HG03558 (cell line): ENCODE measurements around the gene FOSL1.

Experiments used
- ATAC-seq: cut with Tn5 transposase; IDR thresholded peaks from one replicate; pipeline ENCODE4 v1.9.1; 2021; ENCODE audit warnings: moderate number of reproducible peaks; ENCODE audit not compliant: unreplicated experiment; ENCODE audit errors: extremely low read depth

FOSL1 gene

DNA sequence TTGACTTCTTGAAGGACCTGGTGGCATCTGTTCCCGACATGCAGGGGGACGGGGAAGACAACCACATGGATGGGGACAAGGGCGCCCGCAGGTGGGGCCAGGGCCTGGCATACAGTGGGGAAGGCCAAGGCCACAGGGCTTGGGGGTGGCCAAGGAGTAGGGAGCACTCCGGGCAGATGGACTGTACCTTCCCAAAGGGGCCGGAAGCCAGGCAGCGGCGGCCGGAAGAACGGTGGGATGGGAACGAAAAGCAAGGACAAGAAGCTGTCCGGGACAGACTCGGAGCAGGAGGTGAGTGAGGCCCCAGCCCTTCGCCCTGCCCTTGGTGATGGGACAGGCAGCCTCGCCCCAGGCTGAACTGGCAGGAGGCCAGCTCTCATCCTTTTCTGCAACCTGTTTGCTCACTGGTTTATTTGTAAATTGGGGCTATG lies 20.2 kb upstream of the FOSL1 start:
- no peak for ATAC-seq

DNA sequence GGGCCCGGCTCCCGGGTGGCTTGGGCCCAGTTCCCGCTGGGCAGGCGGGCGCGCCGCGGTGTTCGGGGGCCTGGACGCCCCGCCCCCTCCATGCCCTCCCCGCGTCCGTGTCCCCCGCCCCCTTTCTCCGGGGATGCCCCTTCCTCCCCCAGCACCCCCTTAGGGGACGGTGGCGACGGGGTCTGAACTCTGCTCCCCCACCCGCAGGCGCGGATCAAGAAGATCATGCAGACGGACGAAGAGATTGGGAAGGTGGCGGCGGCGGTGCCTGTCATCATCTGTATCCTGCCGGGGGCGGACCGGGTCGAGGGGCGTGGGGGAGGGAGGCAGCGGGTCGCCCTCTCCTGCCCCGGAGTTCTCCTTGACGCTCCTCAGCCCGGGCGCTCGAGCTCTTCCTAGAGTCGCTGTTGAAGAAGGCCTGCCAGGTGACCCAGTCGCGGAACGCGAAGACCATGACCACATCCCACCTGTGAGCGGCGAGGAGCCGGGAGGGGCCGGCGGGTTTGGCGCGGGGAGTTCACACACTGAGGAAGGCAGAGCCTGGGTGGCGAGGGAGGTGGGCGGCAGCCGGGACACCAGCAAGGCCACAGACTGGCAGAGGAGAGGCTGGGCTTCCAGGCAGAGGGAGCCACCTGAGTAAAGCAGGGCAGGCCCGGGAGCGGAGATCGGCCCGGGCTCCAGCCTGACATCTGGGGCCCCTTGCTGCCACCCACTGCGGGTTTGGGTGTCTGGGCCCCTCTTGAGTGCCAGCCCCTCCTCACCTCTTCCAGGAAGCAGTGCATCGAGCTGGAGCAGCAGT lies 19.6 kb upstream of the FOSL1 start:
- no peak for ATAC-seq

DNA sequence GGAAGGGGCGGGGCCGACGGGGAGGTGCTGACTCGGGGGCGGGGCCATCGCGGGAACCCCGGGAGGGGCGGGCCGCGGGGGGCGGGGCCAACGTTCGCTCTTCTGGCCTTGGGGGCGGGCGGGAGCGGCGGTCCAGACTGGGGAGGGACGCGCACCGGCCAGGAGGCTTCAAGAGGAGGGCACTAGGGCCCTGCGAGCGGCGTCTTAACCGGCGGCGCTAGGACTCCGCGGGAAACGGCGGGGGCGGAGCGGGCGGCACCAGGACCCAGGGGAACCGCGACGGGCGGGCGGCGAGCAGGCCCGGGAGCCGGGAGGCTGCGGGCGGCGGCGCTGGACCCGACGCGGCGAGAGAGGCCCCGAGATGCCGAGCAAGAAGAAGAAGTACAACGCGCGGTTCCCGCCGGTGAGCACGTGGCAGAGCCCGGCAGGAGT lies 19.0 kb upstream of the FOSL1 start, which contains the start of gene DRAP1:
Gene DRAP1 (plus strand): TSS at position 286 of the 432 bp plus-strand sequence. CDS start 76 bp downstream, at position 362.
- ATAC-seq = peak; percentile 63

DNA sequence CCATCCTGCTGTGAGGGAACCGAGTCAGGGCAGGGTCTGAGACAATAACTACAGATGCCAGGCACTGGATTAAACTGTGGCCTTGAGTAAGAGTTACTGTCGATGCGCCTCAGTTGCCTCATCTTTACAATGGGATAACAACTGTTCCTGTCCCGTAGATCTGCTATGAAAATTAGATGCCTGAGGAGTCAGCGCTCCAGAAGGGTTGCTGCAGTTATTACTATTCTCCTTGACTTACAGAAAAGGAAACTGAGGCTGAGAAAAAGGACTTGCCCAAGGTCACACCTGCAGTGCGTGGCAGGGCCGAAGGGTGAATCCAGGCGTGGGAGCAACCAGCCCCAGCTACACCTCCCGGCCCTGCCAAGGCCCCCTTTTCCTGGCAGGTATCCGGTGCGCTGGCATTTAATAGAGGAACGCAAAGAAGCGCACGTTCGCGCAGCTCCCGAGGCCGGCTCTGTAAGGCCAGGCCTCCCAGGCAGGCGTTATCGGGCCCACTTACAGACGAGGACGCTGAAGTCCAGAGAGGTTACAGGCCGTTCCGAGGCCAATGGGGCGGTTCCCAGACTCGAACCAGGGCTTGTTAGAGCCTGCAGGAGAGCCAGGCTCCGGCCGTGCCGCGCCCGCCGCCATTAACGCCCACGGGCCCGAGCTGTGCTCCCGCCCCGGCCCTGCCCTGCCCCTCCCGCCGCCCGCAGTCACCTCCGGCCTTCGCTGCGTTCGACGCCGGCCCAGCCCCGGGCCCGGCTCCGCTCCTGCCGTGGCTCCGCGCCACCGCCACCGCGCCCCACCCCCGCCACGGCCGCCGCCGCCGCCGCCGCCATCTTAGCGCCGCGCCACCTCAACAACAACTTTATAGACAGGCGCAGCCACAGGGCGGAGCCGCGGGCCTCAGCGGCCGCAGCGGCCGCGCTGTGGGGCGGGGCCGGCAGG lies 18.3 kb upstream of the FOSL1 start, which contains the start of gene C11orf68:
Gene C11orf68 (minus strand): TSS at position 852 of the 930 bp plus-strand sequence. CDS start 31 bp downstream, at position 821.
- ATAC-seq = peak; percentile 22

DNA sequence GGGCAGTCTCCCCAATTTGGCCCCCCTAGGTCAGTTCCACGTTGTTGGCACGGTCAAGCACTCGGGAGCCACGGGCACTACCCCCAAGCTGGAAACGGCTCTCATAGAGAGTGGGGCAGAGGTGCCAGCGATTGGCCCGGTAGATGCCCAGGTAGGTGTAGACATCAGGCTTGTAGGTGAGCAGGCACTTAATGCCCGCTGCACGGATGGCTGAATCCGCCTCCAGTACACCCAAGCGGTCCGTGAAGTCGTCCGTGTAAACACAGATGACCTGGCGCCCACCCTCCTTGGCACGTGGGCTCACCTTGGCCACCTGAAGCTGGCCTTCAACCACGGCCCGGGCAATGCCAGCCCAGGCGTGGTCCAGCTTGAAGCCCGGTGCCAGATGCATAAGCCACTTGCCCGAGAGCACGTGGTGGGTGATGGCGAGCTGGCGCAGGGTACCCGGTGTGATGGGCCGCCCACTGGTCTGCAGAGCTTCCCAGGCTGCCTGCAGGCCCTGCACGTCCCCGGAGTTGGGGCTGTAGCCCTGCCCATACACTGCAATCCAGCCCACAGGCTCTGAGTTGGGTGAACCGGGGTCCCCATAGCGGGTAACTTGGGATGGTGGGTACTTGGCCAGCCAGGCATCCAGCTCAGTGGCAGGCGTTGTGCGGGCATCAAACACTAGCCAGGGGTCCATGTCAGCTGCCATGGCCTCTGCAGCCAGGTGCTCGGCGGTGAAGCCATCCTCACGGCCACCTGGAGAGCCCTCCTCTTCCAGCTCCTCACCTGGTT lies 17.4 kb upstream of the FOSL1 start:
- ATAC-seq = no peak

DNA sequence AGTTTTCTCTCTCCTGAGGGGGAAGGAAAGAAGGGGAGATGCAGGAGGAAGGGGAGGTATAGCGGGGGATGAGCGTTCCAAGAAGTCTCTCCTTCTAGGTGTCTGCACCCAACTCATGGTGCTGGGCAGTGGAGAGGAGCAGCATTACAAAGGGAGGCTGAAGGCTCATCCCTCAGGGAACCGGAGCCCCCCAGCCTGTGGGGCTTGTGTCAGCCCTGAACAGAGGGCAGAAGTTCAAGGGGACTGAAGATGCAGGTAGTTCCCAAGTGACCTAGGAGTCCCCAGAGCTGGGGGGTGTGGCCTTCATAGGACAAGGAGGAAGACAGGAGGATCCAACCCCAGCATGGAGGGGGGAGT lies 16.9 kb upstream of the FOSL1 start:
- no peak for ATAC-seq

DNA sequence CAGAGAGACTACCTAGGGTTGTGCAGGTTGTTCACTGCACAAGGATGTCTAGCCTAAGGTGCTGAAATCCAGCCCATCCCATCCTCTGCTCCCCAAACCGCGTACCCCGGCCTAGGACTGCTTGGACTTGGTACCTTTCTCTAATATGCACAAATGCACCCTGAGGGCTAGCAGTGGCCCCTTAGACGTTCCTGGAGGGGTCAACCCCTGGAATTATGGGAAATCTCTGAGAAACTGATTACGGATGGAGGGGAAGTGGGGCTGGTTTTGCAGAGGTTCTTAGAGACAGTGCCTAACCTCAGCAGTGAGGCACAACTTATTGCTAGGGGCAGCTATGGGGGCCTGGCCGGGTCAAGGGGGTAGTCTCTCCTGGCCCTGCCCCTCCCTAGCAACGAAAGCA lies 16.2 kb upstream of the FOSL1 start:
- ATAC-seq = no peak

DNA sequence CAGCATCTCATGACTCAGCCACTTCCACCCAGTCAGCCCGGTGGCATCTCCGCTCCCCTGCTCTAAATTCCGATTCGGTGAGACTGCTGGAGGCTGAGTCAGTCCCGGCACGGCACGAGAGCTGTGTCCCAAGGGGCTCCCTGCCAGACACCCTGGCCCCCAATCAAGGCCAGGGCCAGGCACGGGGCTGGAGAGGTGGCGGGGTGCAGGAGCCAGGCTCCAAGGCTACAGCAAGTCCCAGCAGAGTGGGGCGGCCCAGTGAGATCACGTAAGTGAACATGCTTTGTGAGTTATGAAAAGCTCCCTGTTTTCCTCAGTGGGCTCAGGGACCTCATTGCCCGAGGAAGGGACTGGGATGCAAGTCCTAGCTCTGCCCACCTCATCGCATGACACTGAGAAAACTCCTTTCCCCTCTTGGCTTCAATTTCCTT lies 15.6 kb upstream of the FOSL1 start:
- no peak for ATAC-seq

DNA sequence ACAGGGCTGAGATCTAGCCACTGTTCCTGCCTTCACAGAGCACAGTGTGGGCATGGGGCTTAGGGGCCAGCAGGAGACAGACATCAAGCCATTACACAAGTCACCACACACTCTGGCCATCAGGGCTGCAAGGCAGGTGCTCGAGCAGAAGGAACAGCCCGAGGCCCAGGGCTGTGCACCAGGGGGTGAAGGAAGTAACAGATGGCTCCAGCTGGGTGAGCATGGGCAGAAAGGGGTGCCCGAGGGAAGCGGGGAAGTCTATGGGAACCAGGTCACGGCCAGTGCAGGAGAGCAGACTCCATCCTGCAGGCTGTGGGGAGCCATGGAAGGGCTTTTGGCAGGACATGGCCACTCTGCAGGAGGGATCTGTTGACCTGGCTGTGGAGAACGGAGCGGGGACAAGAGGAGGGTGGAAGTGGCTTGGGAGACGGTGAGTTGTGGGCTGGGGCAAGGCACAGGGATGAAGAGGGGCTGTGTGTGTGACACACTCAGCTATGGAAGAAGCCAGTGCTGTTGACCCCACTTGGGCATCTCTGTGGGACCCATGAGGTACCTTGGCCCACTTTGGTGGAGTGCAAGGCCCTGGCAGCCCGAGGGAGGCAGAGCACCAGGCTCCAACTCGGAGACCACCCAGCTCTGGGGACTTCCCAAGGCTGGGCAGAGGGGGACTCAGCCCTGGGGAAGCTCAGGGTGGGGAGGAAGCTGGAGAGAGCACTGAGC lies 15.1 kb upstream of the FOSL1 start:
- ATAC-seq = no peak

DNA sequence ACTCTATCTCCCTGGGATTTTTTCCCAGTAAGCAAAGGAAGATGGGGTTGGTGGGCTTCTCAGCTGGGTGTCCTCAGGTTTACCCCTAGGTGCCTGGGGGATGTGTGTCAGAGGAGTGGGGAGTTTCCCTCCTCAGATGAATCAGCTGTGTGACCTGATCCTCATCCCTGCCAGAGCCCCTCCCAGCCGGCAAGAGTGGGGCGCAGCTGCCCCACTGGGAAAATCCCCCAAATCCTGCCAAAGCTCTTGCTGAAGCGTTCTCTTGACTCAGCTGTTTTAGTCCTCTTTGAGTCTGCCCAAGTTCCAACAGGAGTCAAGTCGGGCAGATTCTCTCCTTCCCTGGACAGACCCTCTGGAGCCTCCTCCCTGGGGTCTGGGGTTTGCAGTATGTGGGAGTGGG lies 12.7 kb upstream of the FOSL1 start:
- ATAC-seq = no peak

DNA sequence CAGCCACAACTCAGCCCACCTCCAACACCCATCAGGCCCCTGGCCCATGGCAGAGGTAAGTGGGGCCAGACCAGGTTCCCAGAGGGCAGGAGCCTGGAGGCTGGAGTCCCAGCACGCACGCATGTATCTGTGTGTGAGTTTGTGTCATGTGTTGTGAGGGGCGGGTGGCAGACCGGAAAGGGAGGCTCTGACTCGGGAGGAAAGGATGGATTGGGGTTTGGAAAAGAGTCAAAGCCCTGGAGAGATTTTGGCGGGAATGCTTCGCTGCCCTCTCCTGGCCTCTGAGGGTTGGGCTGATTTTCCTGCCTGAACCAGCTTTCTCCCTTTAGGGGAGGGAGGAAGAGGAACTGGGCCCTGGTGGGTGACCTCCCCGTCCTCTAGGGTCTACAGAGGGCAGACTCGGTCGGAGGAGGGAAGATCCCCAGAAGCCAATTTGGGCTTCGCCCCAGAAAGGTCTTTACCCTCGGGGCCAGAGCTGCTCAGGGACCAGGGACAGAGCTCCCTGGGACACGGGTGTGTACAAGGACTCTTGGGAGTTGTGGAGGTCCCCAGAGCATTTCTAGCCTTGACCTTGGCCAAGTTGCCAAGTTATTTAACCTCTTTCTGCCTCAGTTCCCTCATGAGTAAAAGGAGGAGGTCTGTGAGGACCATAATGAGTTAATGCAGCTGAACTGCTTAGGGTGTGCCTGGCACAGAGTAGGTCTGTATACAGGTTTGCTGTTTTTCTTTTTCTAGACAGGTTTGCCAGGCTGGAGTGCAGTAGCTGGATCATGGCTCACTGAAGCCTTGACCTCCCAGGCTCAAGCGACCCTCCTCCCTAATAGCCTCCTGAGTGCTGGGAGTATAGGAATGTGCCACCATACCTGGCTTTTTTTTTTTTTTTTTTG lies 11.7 kb upstream of the FOSL1 start:
- ATAC-seq = no peak

DNA sequence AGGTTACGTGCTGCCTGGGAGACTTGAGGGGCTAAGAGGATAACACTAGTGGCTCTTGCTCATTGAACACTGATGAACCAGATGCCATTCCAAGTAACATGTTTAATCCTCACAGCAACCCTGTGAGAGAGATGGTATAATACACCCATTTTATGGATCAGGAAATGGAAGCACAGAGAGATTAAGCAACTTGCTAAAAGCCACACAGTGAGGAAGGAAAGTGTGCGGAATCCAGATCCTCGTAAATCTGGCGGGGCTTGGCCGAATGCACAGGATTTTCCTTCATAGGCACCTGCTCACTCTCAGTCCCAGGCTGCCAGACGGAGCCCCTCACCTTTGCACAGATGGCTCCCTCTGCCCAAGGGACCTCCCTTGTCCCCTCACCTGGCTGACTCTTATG lies 7.7 kb upstream of the FOSL1 start:
- ATAC-seq = no peak

DNA sequence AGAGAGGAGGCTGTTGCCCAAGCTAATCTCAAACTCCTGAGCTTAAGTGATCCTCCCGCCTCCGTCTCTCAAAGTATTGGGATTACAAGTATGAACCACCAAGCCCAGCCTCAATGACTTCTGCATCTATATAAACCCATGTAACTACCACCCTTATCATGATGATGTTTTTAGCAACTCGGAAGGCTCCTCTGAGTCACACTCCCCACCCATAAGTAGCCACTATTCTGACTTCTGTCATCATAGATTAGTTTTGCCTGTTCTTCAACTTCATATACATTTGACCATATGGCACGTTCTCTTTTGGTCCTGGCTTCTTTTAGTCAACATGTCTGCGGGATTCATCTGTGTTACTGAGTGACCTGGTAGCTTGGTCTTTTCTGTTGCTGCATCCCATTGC lies 6.4 kb upstream of the FOSL1 start:
- ATAC-seq = no peak

DNA sequence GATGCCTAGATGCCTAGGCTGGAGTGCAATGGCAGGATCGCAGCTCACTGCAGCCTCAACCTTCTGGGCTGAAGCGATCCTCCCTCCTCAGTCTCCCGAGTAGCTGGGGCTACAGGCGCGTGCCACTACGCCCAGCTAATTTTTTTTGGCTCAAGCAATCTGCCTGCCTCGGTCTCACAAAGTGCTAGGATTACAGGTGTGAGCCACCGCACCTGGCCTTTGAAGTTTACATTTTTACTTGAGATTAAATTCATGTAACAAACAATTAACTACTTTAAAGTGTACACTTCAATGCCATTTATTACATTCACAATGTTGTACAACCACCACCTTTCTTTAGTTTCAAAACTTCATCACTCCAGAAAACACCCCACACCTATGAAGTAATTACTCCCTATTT lies 3.5 kb upstream of the FOSL1 start:
- no peak for ATAC-seq

DNA sequence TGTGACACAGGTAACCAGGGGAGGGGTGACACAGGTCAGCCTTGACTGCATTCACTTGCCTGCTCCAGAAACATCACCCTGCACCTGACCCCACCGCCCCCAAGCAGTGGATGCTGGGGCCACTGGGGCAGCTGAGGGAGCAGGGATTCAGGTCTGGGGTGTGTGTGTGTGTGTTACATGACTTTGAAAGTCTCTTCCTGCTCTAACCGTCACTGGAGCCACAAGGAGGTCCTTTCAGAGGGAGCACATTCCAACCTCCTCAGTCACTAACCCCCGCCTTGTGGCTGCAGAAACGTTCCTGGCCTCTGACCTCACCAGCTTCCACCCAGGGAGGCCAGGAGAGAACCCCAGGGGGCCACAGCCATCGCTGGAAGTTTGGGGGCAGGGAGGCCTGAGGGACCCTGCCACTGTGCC lies 2.9 kb upstream of the FOSL1 start:
- ATAC-seq = no peak

DNA sequence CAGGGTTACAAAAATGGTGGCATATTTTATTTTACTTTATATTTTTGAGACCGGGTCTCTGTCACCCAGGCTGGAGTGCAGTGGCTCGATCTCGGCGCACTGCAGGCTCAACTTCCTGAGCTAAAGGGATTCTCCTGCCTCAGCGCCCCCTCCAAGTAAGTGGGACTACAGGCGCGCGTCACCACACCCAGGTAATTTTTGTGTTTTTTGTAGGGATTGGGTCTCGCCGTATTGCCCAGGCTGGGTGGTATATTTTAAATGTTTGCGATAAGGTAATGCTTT lies 652 bp upstream of the FOSL1 start:
- no peak for ATAC-seq

DNA sequence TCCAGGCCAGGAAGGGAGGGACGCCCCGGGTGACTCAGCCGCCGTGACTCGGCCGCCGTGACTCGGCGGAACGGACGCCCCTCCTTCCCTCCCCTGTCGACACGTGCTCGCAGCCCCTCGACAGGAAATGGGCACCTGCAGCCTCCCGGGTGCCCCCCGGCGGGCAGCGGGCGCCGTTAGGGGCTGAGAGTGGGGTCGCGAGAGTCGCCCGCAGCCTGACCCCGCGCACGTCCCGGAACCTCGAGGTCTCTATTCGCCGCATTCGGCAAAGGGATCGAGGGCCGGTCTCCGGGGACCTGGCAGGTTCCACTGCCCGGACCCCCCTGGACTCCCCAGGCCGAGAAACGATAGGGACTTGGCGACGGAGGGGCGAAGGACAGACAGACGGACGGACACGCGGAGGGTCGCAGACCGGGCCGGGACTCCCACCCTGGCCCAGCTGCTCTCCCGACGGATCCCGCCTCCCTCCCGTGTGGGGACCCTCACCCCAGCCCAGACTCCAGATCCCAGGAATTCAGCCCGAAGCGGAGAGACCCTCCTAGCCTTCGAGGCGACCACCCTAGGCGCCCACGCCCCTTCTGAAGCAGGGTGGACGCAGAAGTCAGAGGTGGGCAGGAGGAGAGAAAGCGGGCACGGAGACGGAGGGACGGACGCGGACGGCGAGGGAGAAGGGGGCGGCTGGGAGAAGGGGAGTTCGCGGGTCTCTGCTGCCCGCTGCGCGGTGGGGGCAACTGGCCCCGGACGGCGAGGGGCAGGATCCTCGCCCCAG lies 648 bp downstream of the FOSL1 start:
- ATAC-seq = no peak

DNA sequence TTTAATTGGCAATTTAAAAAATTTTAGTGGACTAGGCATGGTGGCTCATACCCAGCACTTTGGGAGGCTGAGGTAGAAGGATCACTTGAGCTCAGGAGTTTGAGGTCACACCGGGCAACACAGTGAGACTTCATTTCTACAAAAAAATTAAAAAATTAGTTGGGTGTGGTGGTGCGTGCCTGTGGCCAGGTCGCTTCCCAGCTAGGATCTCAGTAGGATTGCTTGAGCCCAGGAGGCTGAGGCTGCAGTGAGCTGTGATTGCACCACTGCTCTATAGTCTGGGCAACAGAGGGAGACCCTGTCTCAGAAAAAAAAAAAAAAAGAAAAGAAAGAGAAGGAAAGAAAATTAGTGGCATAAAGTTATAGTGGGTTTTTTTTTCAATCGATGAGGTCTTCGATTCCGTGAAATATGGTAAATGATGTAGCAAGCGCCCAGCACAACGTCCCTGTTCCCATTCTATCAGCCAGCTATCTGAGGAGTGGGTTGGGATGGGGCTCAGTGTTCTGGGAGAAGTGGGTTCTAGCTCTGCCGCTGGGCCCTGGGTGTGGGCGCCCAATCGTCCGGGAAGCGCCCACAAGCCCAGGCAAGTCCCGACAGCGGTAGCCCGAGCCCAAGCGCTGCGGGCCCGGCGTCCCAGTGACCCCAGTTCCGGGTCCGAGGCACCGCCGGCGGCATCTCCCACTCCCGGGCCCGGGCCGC lies 1.4 kb downstream of the FOSL1 start:
- no peak for ATAC-seq
